Endothelial cell of umbilical vein (primary cell): ENCODE results near the gene STK38. TPM values are rescaled to one million over a fixed set of nuclear protein-coding genes. Genes with fewer than 3 reads are reported as not detected.

Experiments used
- BruUV-seq: library from RNA; stranded (reverse); fragments of 400-500 nt; replicated peaks from 2 replicates; lab custom pipeline; 2021; lab: Mats Ljungman, UMichigan
- CTCF ChIA-PET: fragments of 300-600, 350-600 bp; sonication (Branson Sonifier 250); formaldehyde crosslinking; loops from one replicate; lab custom pipeline; 2021; ENCODE audit warnings: antibody characterized with exemption, inconsistent platforms; lab: Charles Lee
- POLR2A ChIA-PET: fragments of 300-600, 350-600 bp; sonication (Branson Sonifier 250); formaldehyde crosslinking; loops from one replicate; lab custom pipeline; 2021; ENCODE audit warnings: antibody characterized with exemption, inconsistent platforms; lab: Charles Lee
- DNase-seq: peaks from one replicate; pipeline ENCODE4 v3.0.0-alpha.2; 2011; ENCODE audit warnings: low read depth, low spot score
- FAIRE-seq: peaks from 2 replicates; lab custom pipeline; 2011; peaks lifted over from hg19 to GRCh38; lab: Jason Lieb, UNC
- H2AFZ ChIP-seq: 2 replicates; pipeline ENCODE4 v1.6.0; 2012; ENCODE audit warnings: low read depth, low read length, control low read depth, inconsistent platforms
- H3K27ac ChIP-seq: 2 replicates; pipeline ENCODE4 v1.5.1; 2011; ENCODE audit warnings: low read depth, mild to moderate bottlenecking, control low read depth, low read length, moderate library complexity; ENCODE audit not compliant: insufficient read depth
- H3K27me3 ChIP-seq, 2 experiments: 2 replicates each; pipeline versions ENCODE4 v1.6.0 to v1.6.1; 2011; ENCODE audit warnings: low read length in 2 of 2, mixed read lengths in 1 of 2; ENCODE audit not compliant: control insufficient read depth in 2 of 2, insufficient read depth in 2 of 2
- H3K36me3 ChIP-seq, 2 experiments: 2 replicates in 1 of 2; 3 replicates in 1 of 2; pipeline ENCODE4 v1.5.1; 2011; ENCODE audit warnings: low read length in 2 of 2, mild to moderate bottlenecking in 1 of 2, moderate library complexity in 1 of 2; ENCODE audit not compliant: control insufficient read depth in 2 of 2, insufficient read depth in 2 of 2; ENCODE audit errors: extremely low read depth in 1 of 2
- H3K4me1 ChIP-seq: 3 replicates; pipeline ENCODE4 v1.5.1; 2011; ENCODE audit warnings: mild to moderate bottlenecking, low read length; ENCODE audit not compliant: control insufficient read depth, insufficient read depth; ENCODE audit errors: extremely low read depth
- H3K4me2 ChIP-seq: 2 replicates; pipeline ENCODE4 v1.6.1; 2011; ENCODE audit warnings: low read length, control low read depth, mixed read lengths; ENCODE audit not compliant: insufficient read depth
- H3K4me3 ChIP-seq, 3 experiments: fragments of 200-600 bp in 1 of 3; sonication (generic), shearing (Covaris generic) in 1 of 3; replicated peaks in 1 of 3; 2 replicates each; pipeline ENCODE4 v1.5.1; 2011 to 2016; ENCODE audit warnings: control low read depth in 3 of 3, low read length in 3 of 3, mild to moderate bottlenecking in 2 of 3, inconsistent platforms in 1 of 3, low read depth in 1 of 3, moderate library complexity in 1 of 3; ENCODE audit not compliant: insufficient read depth in 1 of 3
- H3K79me2 ChIP-seq: 2 replicates; pipeline ENCODE4 v1.6.0; 2012; ENCODE audit warnings: low read length, inconsistent platforms; ENCODE audit not compliant: control insufficient read depth, insufficient read depth
- H3K9ac ChIP-seq: replicated peaks from 2 replicates; pipeline ENCODE3; 2011; ENCODE audit warnings: low read length, control low read depth; ENCODE audit not compliant: insufficient read depth; ENCODE audit errors: extremely low read depth
- H3K9me1 ChIP-seq: replicated peaks from 3 replicates; pipeline ENCODE4 v1.6.0; 2011; ENCODE audit warnings: mild to moderate bottlenecking, low read length; ENCODE audit not compliant: control insufficient read depth, insufficient read depth; ENCODE audit errors: extremely low read depth
- H3K9me3 ChIP-seq: replicated peaks from 2 replicates; pipeline ENCODE4 v1.5.1; 2012; ENCODE audit warnings: low read length, inconsistent platforms; ENCODE audit not compliant: control insufficient read depth, insufficient read depth
- H4K20me1 ChIP-seq: replicated peaks from 2 replicates; pipeline ENCODE3; 2011; ENCODE audit warnings: mild to moderate bottlenecking, low read length; ENCODE audit not compliant: control insufficient read depth, insufficient read depth; ENCODE audit errors: extremely low read depth
- CTCF ChIP-seq, 2 donors: IDR thresholded peaks; 1 replicate in 1 of 2; 2 replicates in 1 of 2; pipeline ENCODE4 v1.5.1; 2011; ENCODE audit warnings: low read length in 2 of 2, mild to moderate bottlenecking in 2 of 2, moderate library complexity in 2 of 2, control low read depth in 1 of 2, inconsistent platforms in 1 of 2, low read depth in 1 of 2; ENCODE audit not compliant: insufficient read depth in 1 of 2; ENCODE audit errors: extremely low read depth in 1 of 2
- EZH2 ChIP-seq: IDR thresholded peaks from 2 replicates; pipeline ENCODE4 v1.6.1; 2012; ENCODE audit warnings: borderline replicate concordance, low read depth, mild to moderate bottlenecking, moderate library complexity, low read length, inconsistent platforms; ENCODE audit not compliant: severe bottlenecking
- FOS ChIP-seq: IDR thresholded peaks from 2 replicates; pipeline ENCODE4 v1.6.1; 2011; ENCODE audit warnings: mild to moderate bottlenecking, low read length, moderate library complexity, borderline replicate concordance; ENCODE audit not compliant: insufficient read depth
- GATA2 ChIP-seq: IDR thresholded peaks from 2 replicates; pipeline ENCODE4 v1.7.0; 2011; ENCODE audit warnings: low read depth, mild to moderate bottlenecking, moderate library complexity, mixed read lengths, low read length; ENCODE audit not compliant: insufficient read length, insufficient read depth
- JUN ChIP-seq: IDR thresholded peaks from 2 replicates; pipeline ENCODE4 v1.6.1; 2011; ENCODE audit warnings: borderline replicate concordance, low read depth; ENCODE audit not compliant: insufficient read length, insufficient read depth
- MAX ChIP-seq: IDR thresholded peaks from 2 replicates; pipeline ENCODE4 v1.6.1; 2011; ENCODE audit not compliant: insufficient read depth, insufficient read length
- MYC ChIP-seq: IDR thresholded peaks from one replicate; pipeline ENCODE4 v1.6.1; 2011; ENCODE audit warnings: mild to moderate bottlenecking, low read depth, low read length
- POLR2A ChIP-seq: IDR thresholded peaks from 2 replicates; pipeline ENCODE4 v1.6.1; 2012; ENCODE audit warnings: low read depth, mild to moderate bottlenecking, control low read depth, low read length
- POLR2AphosphoS5 ChIP-seq: IDR thresholded peaks from 2 replicates; pipeline ENCODE4 v1.6.1; 2012; ENCODE audit warnings: low read depth, mild to moderate bottlenecking, control low read depth, low read length, moderate library complexity; ENCODE audit not compliant: insufficient read depth
- dilution Hi-C: fragments of 300-500 bp; cut with MboI; formaldehyde crosslinking; loops from one replicate; pipeline ENCODE4 v1.15.0; 2019; ENCODE audit warnings: low sequenced_read_pairs; ENCODE audit not compliant: extremely low pct_ligation_motif_present
- intact Hi-C: fragments of 100-400 bp; cut with micrococcal nuclease; formaldehyde crosslinking; loops from one replicate; pipeline ENCODE4 v1.10.0; 2022
- polyA plus RNA-seq, 4 experiments: library from polyadenylated mRNA; depleted of rRNA in 3 of 4; stranded (reverse) in 3 of 4; unstranded in 1 of 4; fragments of >200 nt; gene quantifications; 2 replicates each; pipeline versions ENCODE4 v1.2.1 to v1.2.3, GENCODE V29; 2011 to 2012; ENCODE audit warnings: missing spikeins in 1 of 4
- total RNA-seq: library from RNA; stranded (reverse); gene quantifications from 2 replicates; pipeline ENCODE4 v1.2.3, GENCODE V29; 2021

The STK38 gene
- total and polyA plus RNA-seq, 2 donors (not counting 3 experiments of a cell fraction or from before 2014, with no cell fraction given): 10.1 to 30.3 TPM

GRCh38 chr6:36493319-36493718 is 54.0 kb downstream of the STK38 start:
- POLR2A ChIA-PET: no interaction called here
- DNase-seq (no peak), FAIRE-seq (no peak)
- Histone ChIP-seq H3K27me3 (no peaks in the 10 kb centered on the region), H3K9me1 (no peaks in the 10 kb centered on the region), H3K27ac (no peak overlapping the region), H2AFZ (no peak overlapping the region), H3K4me3 (no peak overlapping the region), H3K4me2 (no peak overlapping the region), H3K36me3 (peaks cover 6 to 13% of the 10 kb centered on the region in 2 experiments), H3K4me1 (no peaks in the 10 kb centered on the region), H3K9me3 (no peaks in the 10 kb centered on the region), H4K20me1 (no peaks in the 10 kb centered on the region), H3K9ac (no peak overlapping the region), H3K79me2 (no peaks in the 10 kb centered on the region)
- dilution Hi-C loops: no loop called here
- CTCF ChIA-PET: interaction anchor here (1.7 kb wide), 1 partner anchor 29 kb away, joined by 4 read pairs; no protein-coding TSS in a partner anchor
- TF ChIP-seq POLR2A: no peak
- no peak for TF ChIP-seq JUN
- TF ChIP-seq FOS: no peak
- no peak for TF ChIP-seq CTCF (IDR thresholded peaks at IDR 0.05; ENCODE audit: extremely low read depth in 1 of 2, insufficient read depth in 1 of 2, low read depth in 1 of 2, low read length in 2 of 2)
- TF ChIP-seq EZH2: no peak
- TF ChIP-seq MYC: no peak
- no peak for TF ChIP-seq MAX
- TF ChIP-seq POLR2AphosphoS5: no peak
- TF ChIP-seq GATA2: no peak
- intact Hi-C loops: no loop called here
- BruUV-seq: no TSS peak
